CD8-positive, alpha-beta memory T cell (primary cell): ENCODE measurements around the gene GOLGA8F. TPM values are rescaled to one million over a fixed set of nuclear protein-coding genes. Genes with fewer than 3 reads are reported as not detected.
"Not testable (repeated sequence)": the region's sequence is repeated elsewhere in the genome, so short reads cannot be mapped to it uniquely, and the experiment has no call there.

Experiments
- CTCF ChIA-PET: fragments of 350-600 bp; sonication (Branson Sonifier 250); formaldehyde crosslinking; loops from one replicate; lab custom pipeline; 2021; ENCODE audit warnings: antibody characterized with exemption; lab: Charles Lee
- POLR2A ChIA-PET: fragments of 350-600 bp; sonication (Branson Sonifier 250); formaldehyde crosslinking; loops from one replicate; lab custom pipeline; 2021; ENCODE audit warnings: antibody characterized with exemption; lab: Charles Lee
- DNase-seq, 5 donors: peaks; one replicate each; pipeline versions ENCODE4 v3.0.0 to v3.0.0-alpha.2; 2020 to 2022; ENCODE audit warnings: mixed read lengths in 1 of 5
- H3K27ac ChIP-seq: one replicate; pipeline ENCODE4 v1.7.0; 2013; ENCODE audit warnings: low read depth, mild to moderate bottlenecking, low read length, moderate library complexity
- H3K27me3 ChIP-seq: 2 replicates; pipeline ENCODE4 v1.7.0; 2013; ENCODE audit warnings: low read length, mild to moderate bottlenecking; ENCODE audit not compliant: insufficient read depth, poor library complexity, severe bottlenecking
- H3K36me3 ChIP-seq: 2 replicates; pipeline ENCODE4 v1.7.0; 2013; ENCODE audit warnings: mild to moderate bottlenecking, low read length, moderate library complexity; ENCODE audit not compliant: insufficient read depth
- H3K4me1 ChIP-seq: 2 replicates; pipeline ENCODE4 v1.7.0; 2013; ENCODE audit warnings: mild to moderate bottlenecking, low read length, moderate library complexity; ENCODE audit not compliant: insufficient read depth
- H3K4me3 ChIP-seq: 2 replicates; pipeline ENCODE4 v1.7.0; 2013; ENCODE audit warnings: mild to moderate bottlenecking, low read length
- H3K9me3 ChIP-seq: 2 replicates; pipeline ENCODE4 v1.7.0; 2013; ENCODE audit warnings: mild to moderate bottlenecking, low read length
- H3K27ac Mint-ChIP-seq, 8 donors: one replicate each; pipeline ENCODE4 v1.8.0; 2020 to 2021; ENCODE audit warnings: mixed read lengths in 8 of 8, mild to moderate bottlenecking in 6 of 8, inconsistent platforms in 3 of 8, moderate library complexity in 3 of 8
- H3K27me3 Mint-ChIP-seq, 2 donors: one replicate each; pipeline ENCODE4 v1.8.0; 2020 to 2021; ENCODE audit warnings: mixed read lengths in 2 of 2, mild to moderate bottlenecking in 1 of 2, moderate library complexity in 1 of 2
- H3K36me3 Mint-ChIP-seq, 3 donors: one replicate each; pipeline ENCODE4 v1.8.0; 2020 to 2021; ENCODE audit warnings: mixed read lengths in 3 of 3, inconsistent platforms in 1 of 3, mild to moderate bottlenecking in 1 of 3
- H3K4me1 Mint-ChIP-seq, 3 donors: one replicate each; pipeline ENCODE4 v1.8.0; 2020 to 2021; ENCODE audit warnings: mixed read lengths in 3 of 3, inconsistent platforms in 1 of 3, mild to moderate bottlenecking in 1 of 3
- H3K4me3 Mint-ChIP-seq, 7 donors: one replicate each; pipeline ENCODE4 v1.8.0; 2020 to 2021; ENCODE audit warnings: mixed read lengths in 7 of 7, mild to moderate bottlenecking in 6 of 7, moderate library complexity in 4 of 7, inconsistent platforms in 2 of 7
- H3K9me3 Mint-ChIP-seq, 5 donors: one replicate each; pipeline ENCODE4 v1.8.0; 2020 to 2022; ENCODE audit warnings: mixed read lengths in 5 of 5, mild to moderate bottlenecking in 3 of 5, moderate library complexity in 2 of 5, inconsistent platforms in 1 of 5
- polyA plus RNA-seq: library from polyadenylated mRNA; unstranded; fragments of 300-500 nt; fragmentation: Illumina TruSeq; gene quantifications from one replicate; pipeline ENCODE4 v1.2.3, GENCODE V29; 2021
- total RNA-seq, 2 experiments: library from RNA; stranded (reverse); gene quantifications; one replicate each; pipeline ENCODE4 v1.2.3, GENCODE V29; 2021

GOLGA8F gene
- total RNA-seq, result not detected
- polyA plus RNA-seq, result not detected

DNA sequence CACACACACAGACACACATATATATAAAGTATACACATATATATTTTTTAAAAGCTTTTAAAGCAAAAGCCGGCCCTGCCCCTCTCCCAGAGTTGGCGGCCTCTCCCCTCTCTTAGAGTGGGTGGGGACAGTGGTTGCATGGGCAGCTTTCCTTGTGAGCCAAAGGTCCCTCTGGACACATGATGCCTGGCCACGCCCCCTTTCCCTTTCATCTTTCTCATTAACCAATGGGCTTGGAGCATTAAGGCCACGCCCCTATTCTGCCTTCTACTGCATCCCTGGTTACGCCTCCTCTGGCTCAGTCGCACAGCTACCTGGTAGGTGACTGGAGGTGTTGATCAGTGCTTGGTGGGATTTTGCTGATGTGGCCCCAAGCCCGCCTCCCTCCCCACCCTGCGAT is at the start of gene GOLGA8F:
GOLGA8F (plus strand) TSS at position 301 of the 400 bp plus-strand sequence; CDS start at position 399, 98 bp downstream.
- H3K27me3 Mint-ChIP-seq, H3K27ac Mint-ChIP-seq, CTCF ChIA-PET, H3K9me3 ChIP-seq, H3K4me1 Mint-ChIP-seq, H3K4me1 ChIP-seq, H3K9me3 Mint-ChIP-seq, H3K36me3 ChIP-seq, H3K4me3 Mint-ChIP-seq, H3K27me3 ChIP-seq, H3K4me3 ChIP-seq, H3K27ac ChIP-seq, DNase-seq, H3K36me3 Mint-ChIP-seq, POLR2A ChIA-PET: not testable (repeated sequence)

DNA sequence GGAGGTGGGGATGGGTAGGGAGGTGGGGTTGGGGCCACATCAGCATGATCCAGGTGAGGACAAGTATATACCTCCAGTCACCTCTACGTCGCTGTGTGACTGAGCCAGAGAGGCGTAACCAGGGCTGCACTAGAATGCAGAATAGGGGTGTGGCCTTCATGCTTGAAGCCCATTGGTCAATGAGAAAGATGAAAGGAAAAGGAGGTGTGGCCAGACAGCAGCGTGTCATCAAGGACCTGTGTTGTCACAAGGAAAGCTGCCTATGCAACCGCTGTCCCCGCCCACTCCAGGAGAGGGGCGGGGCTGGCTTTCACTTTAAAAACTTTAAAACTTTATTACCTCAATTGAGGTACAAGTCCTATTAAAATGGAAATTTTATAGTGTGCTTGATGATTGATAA is 20.5 kb upstream of the GOLGA8F start, which contains the start of gene GOLGA6L24:
GOLGA6L24 (minus strand) TSS at position 101 of the 400 bp plus-strand sequence; CDS start at position 40, 61 bp downstream.
- H3K36me3 Mint-ChIP-seq, H3K27ac ChIP-seq, DNase-seq, H3K4me1 Mint-ChIP-seq, H3K36me3 ChIP-seq, H3K27me3 Mint-ChIP-seq, H3K9me3 ChIP-seq, POLR2A ChIA-PET, H3K9me3 Mint-ChIP-seq, CTCF ChIA-PET, H3K4me3 Mint-ChIP-seq, H3K27me3 ChIP-seq, H3K27ac Mint-ChIP-seq, H3K4me3 ChIP-seq, H3K4me1 ChIP-seq: not testable (repeated sequence)

GRCh38 chr15:28365502-28365901 is 13.0 kb upstream of the GOLGA8F start:
- H3K27me3 ChIP-seq, POLR2A ChIA-PET, CTCF ChIA-PET, H3K4me3 Mint-ChIP-seq, DNase-seq, H3K36me3 ChIP-seq, H3K36me3 Mint-ChIP-seq, H3K4me1 Mint-ChIP-seq, H3K27me3 Mint-ChIP-seq, H3K4me1 ChIP-seq, H3K27ac ChIP-seq, H3K9me3 Mint-ChIP-seq, H3K4me3 ChIP-seq, H3K27ac Mint-ChIP-seq, H3K9me3 ChIP-seq: not testable (repeated sequence)

GRCh38 chr15:28380053-28380452 is 1.6 kb downstream of the GOLGA8F start:
- POLR2A ChIA-PET, H3K9me3 ChIP-seq, CTCF ChIA-PET, H3K27me3 ChIP-seq, H3K27ac Mint-ChIP-seq, H3K4me3 Mint-ChIP-seq, H3K4me3 ChIP-seq, H3K4me1 ChIP-seq, H3K4me1 Mint-ChIP-seq, H3K9me3 Mint-ChIP-seq, DNase-seq, H3K36me3 ChIP-seq, H3K36me3 Mint-ChIP-seq, H3K27ac ChIP-seq, H3K27me3 Mint-ChIP-seq: not testable (repeated sequence)

- H3K27ac ChIP-seq, H3K9me3 ChIP-seq, POLR2A ChIA-PET, H3K4me1 Mint-ChIP-seq, H3K4me3 ChIP-seq, DNase-seq, H3K36me3 ChIP-seq, H3K27me3 ChIP-seq, CTCF ChIA-PET, H3K9me3 Mint-ChIP-seq, H3K27me3 Mint-ChIP-seq, H3K36me3 Mint-ChIP-seq, H3K4me3 Mint-ChIP-seq, H3K4me1 ChIP-seq, H3K27ac Mint-ChIP-seq: not testable (repeated sequence)
These were observed 17.6 kb downstream of the GOLGA8F start for GRCh38 chr15:28396022-28396421.

DNA sequence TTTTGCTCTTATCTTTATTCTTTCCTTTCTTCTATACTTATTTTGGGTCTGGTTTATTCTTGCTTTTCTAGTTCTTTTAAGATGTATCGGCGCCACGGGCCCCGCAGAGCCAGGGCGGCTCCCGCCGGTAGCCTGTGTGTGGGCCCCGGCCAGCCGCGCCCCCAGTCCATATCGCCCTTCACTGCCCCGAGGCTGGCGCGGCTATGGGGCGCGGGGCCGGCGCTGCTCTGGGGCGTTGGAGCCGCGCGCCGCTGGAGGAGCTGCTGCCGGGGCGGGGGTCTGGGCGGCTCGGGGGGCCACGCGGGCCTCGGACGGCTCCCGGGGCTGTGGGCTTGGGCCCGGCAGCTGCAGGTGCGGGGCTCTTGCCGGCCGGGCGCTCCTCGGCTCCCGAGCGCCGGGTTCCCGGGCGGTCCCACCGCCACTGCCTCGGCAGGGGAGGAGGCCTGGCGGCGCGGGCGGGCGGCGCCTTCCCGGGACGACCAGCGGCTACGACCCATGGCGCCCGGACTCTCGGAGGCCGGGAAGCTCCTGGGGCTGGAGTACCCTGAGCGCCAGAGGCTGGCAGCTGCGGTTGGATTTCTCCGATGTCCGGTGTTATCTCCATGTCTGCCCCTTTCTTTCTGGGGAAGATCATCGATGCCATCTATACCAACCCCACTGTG is 24.4 kb downstream of the GOLGA8F start:
- H3K4me3 Mint-ChIP-seq, H3K27ac Mint-ChIP-seq, H3K27me3 Mint-ChIP-seq, H3K36me3 Mint-ChIP-seq, POLR2A ChIA-PET, H3K9me3 Mint-ChIP-seq, H3K4me3 ChIP-seq, H3K27ac ChIP-seq, H3K4me1 Mint-ChIP-seq, H3K27me3 ChIP-seq, H3K9me3 ChIP-seq, H3K4me1 ChIP-seq, CTCF ChIA-PET, DNase-seq, H3K36me3 ChIP-seq: not testable (repeated sequence)

DNA sequence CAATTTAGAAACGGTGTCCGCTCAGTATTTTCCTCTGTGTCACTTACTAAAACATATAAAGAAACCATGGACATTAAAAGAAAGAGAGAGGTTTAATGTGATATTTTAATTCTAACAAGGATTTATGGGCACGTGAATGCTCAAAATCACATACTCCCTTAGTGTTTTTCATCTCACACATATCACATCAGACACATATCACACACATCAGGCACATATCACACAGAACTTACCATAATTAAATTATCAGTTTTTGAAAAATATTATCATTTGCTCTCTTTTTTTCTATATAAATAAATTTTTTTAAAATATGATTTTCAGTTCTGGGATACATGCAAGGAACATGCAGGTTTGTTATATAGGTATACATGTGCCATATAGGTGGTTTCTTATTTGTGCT is 42.0 kb downstream of the GOLGA8F start:
- H3K27me3 Mint-ChIP-seq, DNase-seq, H3K4me3 ChIP-seq, H3K4me1 ChIP-seq, CTCF ChIA-PET, H3K9me3 Mint-ChIP-seq, H3K27ac Mint-ChIP-seq, H3K9me3 ChIP-seq, H3K27me3 ChIP-seq, H3K4me1 Mint-ChIP-seq, H3K27ac ChIP-seq, POLR2A ChIA-PET, H3K36me3 ChIP-seq, H3K36me3 Mint-ChIP-seq, H3K4me3 Mint-ChIP-seq: not testable (repeated sequence)

DNA sequence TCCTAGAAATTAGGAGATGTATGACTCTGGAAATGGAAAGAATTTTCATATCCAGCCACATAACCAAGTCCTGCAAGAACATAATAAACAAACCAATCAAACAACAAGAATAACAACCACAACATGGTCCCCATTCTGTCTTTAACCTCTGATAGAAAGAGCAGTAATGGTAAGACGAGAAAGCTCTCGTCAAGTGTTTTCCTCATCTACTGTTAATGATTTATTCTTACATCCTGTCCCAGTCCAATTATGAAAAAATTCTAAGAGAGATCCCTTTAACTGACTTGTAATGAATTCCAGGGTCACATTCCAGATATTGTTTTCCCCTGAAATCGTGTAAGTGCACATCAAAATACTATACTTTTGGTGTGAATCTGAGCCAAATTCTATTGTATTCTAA is 57.1 kb downstream of the GOLGA8F start:
- POLR2A ChIA-PET, H3K4me1 Mint-ChIP-seq: not testable (repeated sequence)

More for the DNA sequence above, 57.1 kb downstream of the GOLGA8F start:
- H3K9me3 ChIP-seq, H3K4me3 ChIP-seq, H3K4me3 Mint-ChIP-seq, H3K27ac Mint-ChIP-seq, H3K27me3 Mint-ChIP-seq, H3K9me3 Mint-ChIP-seq, H3K36me3 Mint-ChIP-seq, H3K36me3 ChIP-seq, CTCF ChIA-PET, H3K4me1 ChIP-seq, H3K27me3 ChIP-seq, H3K27ac ChIP-seq, DNase-seq: not testable (repeated sequence)
